ENCODE measurements around the gene RAD51B. TPM values are rescaled to one million over a fixed set of nuclear protein-coding genes. Genes with fewer than 3 reads are reported as not detected.

The RAD51B gene
- total RNA-seq, 1 experiment from 2014 or later: 16.7 TPM

DNA sequence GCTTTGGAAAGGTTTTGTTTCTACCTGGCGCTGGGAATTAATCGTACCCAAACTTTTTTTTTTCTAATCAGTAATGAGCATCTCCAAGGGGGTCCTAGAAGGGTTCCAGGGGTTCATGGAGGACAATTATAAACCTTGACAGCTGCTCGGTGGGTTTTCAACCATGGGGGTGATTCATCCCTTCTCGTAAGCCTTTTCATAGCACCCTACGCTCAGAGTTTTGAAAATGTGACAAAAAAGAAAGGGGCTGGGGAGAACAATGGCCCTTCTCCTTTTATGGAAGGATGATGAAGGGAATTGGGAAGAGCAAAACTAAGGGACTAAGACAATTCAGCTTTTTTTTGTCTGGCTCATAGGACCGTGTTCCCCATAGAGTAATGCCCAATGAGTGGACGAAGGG, 776.6 kb downstream of the RAD51B start:
- H3T11ph ChIP-seq (ENCODE audit: low read length): no peak overlapping the region
- H2BK20ac ChIP-seq (ENCODE audit: low read depth, low read length, poor library complexity, severe bottlenecking): no peak overlapping the region
- no peak overlapping the region for H4K5ac ChIP-seq (ENCODE audit: insufficient read length, low read depth, low read length)
- no CpG with 5 or more reads among the region's 7 CpGs for WGBS (ENCODE audit: extremely low coverage, insufficient read length, low lambda C conversion rate)
- no peak overlapping the region; a peak in 2 of 7 replicates for H3K27ac Mint-ChIP-seq
- H3K79me2 ChIP-seq (ENCODE audit: insufficient read depth, low read length): no peaks in the 10 kb centered on the region
- H3K4me2 ChIP-seq (ENCODE audit: insufficient read depth, insufficient read length, low read length): no peak overlapping the region
- no peak overlapping the region for H2BK5ac ChIP-seq (ENCODE audit: insufficient read length, low read length)
- H2AFZ ChIP-seq (ENCODE audit: low read length): no peak overlapping the region
- no peak for DNase-seq
- no peak overlapping the region for H3K27ac ChIP-seq (ENCODE audit: insufficient read length, low read depth, low read length)
- H3K4me3 Mint-ChIP-seq: no peak overlapping the region
- H4K20me1 ChIP-seq (ENCODE audit: control insufficient read depth, insufficient read depth, insufficient read length): no peaks in the 10 kb centered on the region
- H3K27me3 Mint-ChIP-seq (ENCODE audit: low read depth): peaks cover 4% of the 10 kb centered on the region
- H3K79me1 ChIP-seq (ENCODE audit: insufficient read depth, low read depth, low read length, poor library complexity, severe bottlenecking): no peaks in the 10 kb centered on the region
- no peak overlapping the region for H4K91ac ChIP-seq (ENCODE audit: insufficient read length, low read depth, low read length)
- no peak overlapping the region for H2BK12ac ChIP-seq (ENCODE audit: insufficient read length, low read depth, low read length)
- H3K18ac ChIP-seq (ENCODE audit: insufficient read length, low read depth, low read length): no peak overlapping the region
- no peaks in the 10 kb centered on the region for H3K9me3 ChIP-seq (ENCODE audit: control insufficient read depth, low read depth, low read length)
- no peaks in the 10 kb centered on the region for H3K9me3 Mint-ChIP-seq
- no peak overlapping the region for H2BK15ac ChIP-seq (ENCODE audit: low read depth, low read length)
- no peaks in the 10 kb centered on the region for H3K36me3 Mint-ChIP-seq (ENCODE audit: insufficient read depth in 1 of 3, low read depth in 3 of 3)
- H3K4ac ChIP-seq (ENCODE audit: low read depth, low read length): no peak overlapping the region
- no peak overlapping the region for H2AK5ac ChIP-seq (ENCODE audit: insufficient read length, low read length)
- no peak overlapping the region for H3K9ac ChIP-seq (ENCODE audit: extremely low read depth, insufficient read length, low read length)
- no peak overlapping the region for H2BK120ac ChIP-seq (ENCODE audit: low read depth, low read length, poor library complexity, severe bottlenecking)
- H3K27me3 ChIP-seq (ENCODE audit: insufficient read depth, low read length): no peaks in the 10 kb centered on the region
- H3K56ac ChIP-seq (ENCODE audit: insufficient read length, low read depth, low read length): no peak overlapping the region
- H3K4me1 ChIP-seq (ENCODE audit: insufficient read depth, low read length): peaks cover 14% of the 10 kb centered on the region; the same call in 1 of the 2 replicates
- H3K4me1 Mint-ChIP-seq: peaks cover 39 to 40% of the 10 kb centered on the region in 2 experiments
- TF ChIP-seq, protein P1, sequence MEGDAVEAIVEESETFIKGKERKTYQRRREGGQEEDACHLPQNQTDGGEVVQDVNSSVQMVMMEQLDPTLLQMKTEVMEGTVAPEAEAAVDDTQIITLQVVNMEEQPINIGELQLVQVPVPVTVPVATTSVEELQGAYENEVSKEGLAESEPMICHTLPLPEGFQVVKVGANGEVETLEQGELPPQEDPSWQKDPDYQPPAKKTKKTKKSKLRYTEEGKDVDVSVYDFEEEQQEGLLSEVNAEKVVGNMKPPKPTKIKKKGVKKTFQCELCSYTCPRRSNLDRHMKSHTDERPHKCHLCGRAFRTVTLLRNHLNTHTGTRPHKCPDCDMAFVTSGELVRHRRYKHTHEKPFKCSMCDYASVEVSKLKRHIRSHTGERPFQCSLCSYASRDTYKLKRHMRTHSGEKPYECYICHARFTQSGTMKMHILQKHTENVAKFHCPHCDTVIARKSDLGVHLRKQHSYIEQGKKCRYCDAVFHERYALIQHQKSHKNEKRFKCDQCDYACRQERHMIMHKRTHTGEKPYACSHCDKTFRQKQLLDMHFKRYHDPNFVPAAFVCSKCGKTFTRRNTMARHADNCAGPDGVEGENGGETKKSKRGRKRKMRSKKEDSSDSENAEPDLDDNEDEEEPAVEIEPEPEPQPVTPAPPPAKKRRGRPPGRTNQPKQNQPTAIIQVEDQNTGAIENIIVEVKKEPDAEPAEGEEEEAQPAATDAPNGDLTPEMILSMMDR (conservative IDR thresholded peaks at IDR 0.05): no peak
- H4K8ac ChIP-seq (replicated peaks; ENCODE audit: insufficient read length, low read depth, low read length): no peak overlapping the region
- no peaks in the 10 kb centered on the region for H3K23me2 ChIP-seq (ENCODE audit: insufficient read length, low read depth, low read length, poor library complexity, severe bottlenecking)
- no peak overlapping the region for H3K14ac ChIP-seq (ENCODE audit: insufficient read depth, low read length)
- no peak overlapping the region for H3K23ac ChIP-seq (ENCODE audit: insufficient read length, low read depth, low read length)
